Fibroblast of pulmonary artery (primary cell): ENCODE measurements around the gene POLR1B.
"Not testable (repeated sequence)": the region's sequence is repeated elsewhere in the genome, so short reads cannot be mapped to it uniquely, and the experiment has no call there.

ENCODE experiments used
- DNase-seq: peaks from one replicate; pipeline ENCODE4 v3.0.0-alpha.2; 2010; ENCODE audit warnings: low read depth
- H3K4me3 ChIP-seq: replicated peaks from 2 replicates; pipeline ENCODE4 v1.5.1; 2011; ENCODE audit warnings: low read depth, mild to moderate bottlenecking, control low read depth, low read length, moderate library complexity
- CTCF ChIP-seq: IDR thresholded peaks from 2 replicates; pipeline ENCODE4 v1.5.1; 2011; ENCODE audit warnings: mild to moderate bottlenecking, control low read depth, low read length, inconsistent platforms; ENCODE audit errors: missing control alignments

POLR1B gene

GRCh38 chr2:112607680-112608438, 65.6 kb downstream of the POLR1B start:
- H3K4me3 ChIP-seq, result no peak overlapping the region
- no peak for TF ChIP-seq CTCF
- no peak for DNase-seq

GRCh38 chr2:112609320-112609719, 67.1 kb downstream of the POLR1B start:
- DNase-seq, H3K4me3 ChIP-seq: not testable (repeated sequence)

- not testable (repeated sequence) for H3K4me3 ChIP-seq, DNase-seq
Observed at GRCh38 chr2:112612283-112612682, 70.0 kb downstream of the POLR1B start.

GRCh38 chr2:112614201-112614840, 72.1 kb downstream of the POLR1B start:
- no peak for DNase-seq
- H3K4me3 ChIP-seq, result no peak overlapping the region
- TF ChIP-seq CTCF, result no peak

GRCh38 chr2:112615051-112615450, 72.8 kb downstream of the POLR1B start:
- no peak for DNase-seq
- no peak for TF ChIP-seq CTCF
- H3K4me3 ChIP-seq, result no peak overlapping the region

- H3K4me3 ChIP-seq, DNase-seq: not testable (repeated sequence)
Observed at GRCh38 chr2:112615798-112616197, 73.5 kb downstream of the POLR1B start.

- no peak for TF ChIP-seq CTCF
- DNase-seq, result peak; percentile 48
- H3K4me3 ChIP-seq, result no peak overlapping the region
Observed at GRCh38 chr2:112618383-112618782, 76.1 kb downstream of the POLR1B start.

- TF ChIP-seq CTCF, result no peak
- peak; percentile 64 for DNase-seq
- no peak overlapping the region for H3K4me3 ChIP-seq
Observed at GRCh38 chr2:112621790-112622527, 79.7 kb downstream of the POLR1B start.
